Smooth muscle cell of the brain vasculature (primary cell): ENCODE measurements around the gene RNF181.
"Not testable (repeated sequence)": the region's sequence is repeated elsewhere in the genome, so short reads cannot be mapped to it uniquely, and the experiment has no call there.

Source experiments
- DNase-seq: peaks from one replicate; pipeline ENCODE4 v3.0.0-alpha.2; 2012; ENCODE audit warnings: low read depth, low spot score

The RNF181 gene

GRCh38 chr2:85613717-85614515 is 18.4 kb downstream of the RNF181 start:
- DNase-seq, result no peak

DNA sequence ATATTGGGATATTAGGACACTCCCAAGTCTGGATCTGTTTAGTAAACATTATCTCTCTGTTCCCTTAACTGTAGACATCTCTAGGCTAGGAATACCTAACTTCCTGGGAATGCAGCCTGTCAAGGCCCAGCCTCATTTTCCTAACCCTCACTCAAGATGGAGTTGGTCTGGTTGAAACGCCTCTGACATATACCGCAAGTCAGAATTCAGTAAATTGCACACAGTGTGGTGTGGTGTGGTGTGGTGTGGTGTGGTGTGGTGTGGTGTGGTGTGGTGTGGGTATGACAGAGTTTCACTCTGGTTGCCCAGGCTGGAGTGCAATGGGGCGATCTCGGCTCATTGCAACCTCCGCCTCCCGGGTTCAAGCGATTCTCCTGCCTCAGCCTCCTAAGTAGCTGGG is 19.2 kb downstream of the RNF181 start:
- DNase-seq, result not testable (repeated sequence)

DNA sequence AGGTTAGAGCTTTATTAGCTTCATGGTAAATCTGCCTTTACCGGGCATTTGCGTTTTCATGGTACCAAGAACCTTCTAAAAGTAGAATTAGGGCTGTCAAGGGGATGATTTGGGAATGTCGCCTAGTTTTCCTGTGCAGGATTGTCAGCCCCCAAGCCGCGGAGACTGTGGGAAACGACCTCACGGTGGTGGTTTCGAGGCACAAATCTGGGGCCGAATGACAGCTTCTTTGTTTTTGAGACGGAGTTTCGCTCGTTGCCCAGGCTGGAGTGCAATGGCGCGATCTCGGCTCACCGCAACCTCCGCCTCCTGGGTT is 19.8 kb downstream of the RNF181 start:
- no peak for DNase-seq

DNA sequence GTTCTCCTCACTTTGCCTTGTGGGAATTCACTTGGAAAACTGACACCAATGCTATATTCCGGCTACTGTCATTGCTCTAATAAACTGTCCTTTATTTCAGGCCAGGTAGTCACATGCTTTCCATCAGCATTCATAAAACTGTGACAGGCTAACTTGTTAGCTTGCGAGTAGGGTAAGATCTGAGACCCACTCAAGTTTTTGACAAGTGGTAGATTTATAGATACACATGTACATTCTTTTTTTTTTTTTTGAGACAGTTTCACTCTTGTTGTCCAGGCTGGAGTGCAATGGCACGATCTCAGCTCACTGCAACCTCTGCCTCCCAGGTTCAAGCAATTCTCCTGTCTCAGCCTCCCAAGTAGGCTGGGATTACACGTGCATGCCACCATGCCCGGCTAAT is 22.2 kb downstream of the RNF181 start:
- DNase-seq, result not testable (repeated sequence)

- DNase-seq, result no peak
These were observed 24.1 kb downstream of the RNF181 start for GRCh38 chr2:85619617-85620016.

GRCh38 chr2:85621338-85621737 is 25.8 kb downstream of the RNF181 start:
- DNase-seq, result no peak

DNA sequence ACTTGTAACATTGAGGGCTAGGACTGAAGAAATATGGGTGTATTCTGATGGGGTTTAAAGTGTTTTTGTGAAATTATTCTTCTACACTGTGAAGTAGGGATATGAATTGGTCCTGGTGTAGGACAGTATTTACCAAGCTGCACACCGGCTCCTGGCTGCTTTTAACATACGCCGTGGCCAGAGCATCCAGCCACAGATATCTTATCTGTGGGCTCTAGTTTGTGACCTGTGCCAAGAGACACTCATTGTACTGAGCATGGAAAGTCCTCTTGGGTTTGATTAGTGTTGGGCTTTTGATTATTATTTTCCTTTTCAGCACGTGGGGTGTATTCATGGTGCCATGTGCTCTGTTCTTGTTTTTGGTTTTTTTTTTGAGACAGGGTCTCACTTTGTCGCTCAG is 28.4 kb downstream of the RNF181 start:
- DNase-seq, result no peak

DNA sequence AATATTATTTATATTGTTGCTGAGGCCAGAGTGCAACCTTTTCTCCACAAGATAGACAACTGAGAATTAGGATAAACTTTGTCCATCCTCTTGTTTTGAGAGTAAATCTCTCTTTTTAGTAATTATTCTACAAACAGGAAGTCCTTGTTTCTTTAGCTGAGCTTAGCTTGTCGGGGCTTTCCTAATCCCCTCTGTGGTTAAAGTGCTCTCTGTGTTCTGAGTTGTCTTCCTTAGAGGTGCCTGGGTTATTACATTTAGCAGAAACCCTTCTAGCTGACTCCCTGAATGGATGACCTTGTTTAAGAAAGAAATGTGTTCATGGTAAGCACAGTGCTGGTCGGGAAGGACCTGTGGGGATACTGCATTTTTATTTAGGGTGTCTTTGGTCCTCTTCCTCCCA is 33.1 kb downstream of the RNF181 start:
- DNase-seq, result no peak

GRCh38 chr2:85631316-85631715 is 35.8 kb downstream of the RNF181 start:
- DNase-seq, result no peak

DNA sequence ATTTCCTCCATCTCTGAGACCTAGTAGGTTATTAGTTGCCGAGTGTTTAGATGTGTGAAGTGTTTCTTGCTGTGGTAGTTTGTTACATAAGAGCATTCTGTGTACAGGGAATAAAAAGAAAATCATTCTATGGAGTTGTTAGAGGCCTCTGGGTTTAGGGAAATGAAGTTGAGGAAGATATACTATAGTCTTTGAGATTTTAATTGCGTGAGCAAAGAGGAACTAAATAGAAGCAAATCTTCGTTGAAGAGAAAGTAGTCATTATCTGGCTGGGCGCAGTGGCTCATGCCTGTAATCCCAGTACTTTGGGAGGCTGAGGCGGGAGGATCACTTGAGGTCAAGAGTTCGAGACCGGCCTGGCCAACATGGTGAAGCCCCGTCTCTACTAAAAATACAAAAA is 39.5 kb downstream of the RNF181 start:
- DNase-seq, result no peak

GRCh38 chr2:85635636-85636035 is 40.1 kb downstream of the RNF181 start:
- DNase-seq, result no peak

GRCh38 chr2:85642725-85643124 is 47.2 kb downstream of the RNF181 start:
- no peak for DNase-seq

- DNase-seq, result no peak
These were observed 49.4 kb downstream of the RNF181 start for GRCh38 chr2:85644909-85645308.

DNA sequence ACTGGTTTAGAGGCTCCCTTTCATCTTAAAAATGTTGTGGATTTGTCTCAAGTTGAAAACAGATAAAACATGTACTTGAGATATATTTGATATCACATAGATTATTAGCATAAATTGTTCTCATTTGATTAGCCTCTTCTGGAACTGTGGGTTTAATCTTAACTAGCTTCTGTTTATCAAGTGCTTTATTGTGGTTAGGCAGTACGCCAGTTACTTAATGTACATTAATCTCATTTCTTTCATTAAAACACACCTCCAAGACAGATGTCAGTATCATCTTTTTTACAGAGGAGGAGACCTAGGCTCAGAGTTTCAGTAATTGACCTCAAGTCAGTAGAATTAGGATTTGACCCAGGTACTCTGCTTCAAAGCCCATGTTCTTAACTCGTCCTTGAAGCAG is 50.6 kb downstream of the RNF181 start:
- DNase-seq, result no peak
